Uterus (tissue), 2 donors: Measurements from ENCODE around the gene ADCY7.

ENCODE experiments used
- POLR2A ChIP-seq, 2 donors: fragments of 450-650 bp; IDR thresholded peaks; one replicate each; pipeline ENCODE4 v1.6.1; 2016; ENCODE audit warnings: antibody characterized with exemption in 2 of 2, mild to moderate bottlenecking in 1 of 2, moderate library complexity in 1 of 2
- TF ChIP-seq, protein P1 (sequence below), 4 experiments: fragments of 200-600 bp in 2 of 4; fragments of 450-650 bp in 2 of 4; sonication (generic) in 2 of 4; IDR thresholded peaks; one replicate each; pipeline ENCODE4 v1.5.1; 2016 to 2019; ENCODE audit warnings: antibody characterized with exemption in 4 of 4, mild to moderate bottlenecking in 2 of 4, moderate library complexity in 1 of 4

DNA sequence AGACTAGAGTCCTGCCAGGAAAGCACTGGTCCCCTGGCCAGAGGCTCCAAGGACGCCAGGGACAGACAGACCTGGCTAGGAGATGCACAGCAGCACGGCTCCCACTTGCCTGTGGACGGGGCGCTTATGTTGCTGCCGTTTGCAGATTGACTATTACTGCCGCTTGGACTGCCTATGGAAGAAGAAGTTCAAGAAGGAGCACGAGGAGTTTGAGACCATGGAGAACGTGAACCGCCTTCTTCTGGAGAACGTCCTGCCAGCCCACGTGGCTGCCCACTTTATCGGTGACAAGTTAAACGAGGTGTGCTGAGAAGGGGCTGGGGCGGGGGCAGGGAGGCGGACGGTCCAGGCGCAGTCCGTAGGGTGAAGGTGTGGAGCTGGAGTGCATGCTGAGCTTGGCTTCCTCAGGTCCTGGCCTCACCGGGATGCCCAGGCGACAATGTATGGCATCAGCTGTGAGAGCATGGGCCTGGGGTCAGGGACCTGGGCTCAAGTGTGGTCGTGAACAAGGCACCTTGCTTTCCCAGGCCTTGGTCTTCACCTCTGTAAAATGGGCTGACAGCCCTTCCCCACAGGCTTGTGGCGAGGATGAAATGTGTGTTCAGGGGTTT lies 45.6 kb downstream of the ADCY7 start:
- TF ChIP-seq, protein P1, sequence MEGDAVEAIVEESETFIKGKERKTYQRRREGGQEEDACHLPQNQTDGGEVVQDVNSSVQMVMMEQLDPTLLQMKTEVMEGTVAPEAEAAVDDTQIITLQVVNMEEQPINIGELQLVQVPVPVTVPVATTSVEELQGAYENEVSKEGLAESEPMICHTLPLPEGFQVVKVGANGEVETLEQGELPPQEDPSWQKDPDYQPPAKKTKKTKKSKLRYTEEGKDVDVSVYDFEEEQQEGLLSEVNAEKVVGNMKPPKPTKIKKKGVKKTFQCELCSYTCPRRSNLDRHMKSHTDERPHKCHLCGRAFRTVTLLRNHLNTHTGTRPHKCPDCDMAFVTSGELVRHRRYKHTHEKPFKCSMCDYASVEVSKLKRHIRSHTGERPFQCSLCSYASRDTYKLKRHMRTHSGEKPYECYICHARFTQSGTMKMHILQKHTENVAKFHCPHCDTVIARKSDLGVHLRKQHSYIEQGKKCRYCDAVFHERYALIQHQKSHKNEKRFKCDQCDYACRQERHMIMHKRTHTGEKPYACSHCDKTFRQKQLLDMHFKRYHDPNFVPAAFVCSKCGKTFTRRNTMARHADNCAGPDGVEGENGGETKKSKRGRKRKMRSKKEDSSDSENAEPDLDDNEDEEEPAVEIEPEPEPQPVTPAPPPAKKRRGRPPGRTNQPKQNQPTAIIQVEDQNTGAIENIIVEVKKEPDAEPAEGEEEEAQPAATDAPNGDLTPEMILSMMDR (IDR thresholded peaks at IDR 0.05): no peak
- no peak for TF ChIP-seq POLR2A (IDR thresholded peaks at IDR 0.05)
